RWPE2 (cell line): ENCODE results near the gene TTI1.

Experiments used
- ATAC-seq: fragments of 200-7000 bp; cut with Tn5 transposase; 3 replicates; pipeline ENCODE4 v1.9.1; 2021; ENCODE audit warnings: low read depth
- DNase-seq: peaks from one replicate; pipeline ENCODE4 v3.0.0-alpha.2; 2020; ENCODE audit warnings: low spot score
- H3K27ac ChIP-seq: fragments of 450-650 bp; 2 replicates; pipeline ENCODE4 v1.5.1; 2017; ENCODE audit warnings: mild to moderate bottlenecking; ENCODE audit not compliant: poor library complexity, severe bottlenecking
- H3K27me3 ChIP-seq: fragments of 250-450 bp; sonication (Bioruptor Pico); 2 replicates; pipeline ENCODE4 v1.5.1; 2021; ENCODE audit warnings: mild to moderate bottlenecking, moderate library complexity; ENCODE audit not compliant: insufficient read depth, poor library complexity, severe bottlenecking
- H3K36me3 ChIP-seq: fragments of 250-450 bp; sonication (Bioruptor Pico); 2 replicates; pipeline ENCODE4 v1.5.1; 2020; ENCODE audit warnings: low read depth, mild to moderate bottlenecking, moderate library complexity
- H3K4me1 ChIP-seq: fragments of 250-450 bp; sonication (Bioruptor Pico); 2 replicates; pipeline ENCODE4 v1.5.1; 2021; ENCODE audit warnings: mild to moderate bottlenecking, moderate library complexity; ENCODE audit not compliant: insufficient read depth, poor library complexity, severe bottlenecking
- H3K4me3 ChIP-seq: fragments of 250-450 bp; sonication (Bioruptor Pico); 2 replicates; pipeline ENCODE4 v1.5.1; 2021; ENCODE audit warnings: mild to moderate bottlenecking, moderate library complexity; ENCODE audit not compliant: severe bottlenecking
- H3K9me3 ChIP-seq: fragments of 250-450 bp; sonication (Bioruptor Pico); 2 replicates; pipeline ENCODE4 v1.5.1; 2021; ENCODE audit warnings: mild to moderate bottlenecking, moderate library complexity; ENCODE audit not compliant: severe bottlenecking
- CTCF ChIP-seq: fragments of 450-650 bp; IDR thresholded peaks from one replicate; pipeline ENCODE4 v1.5.1; 2017; ENCODE audit warnings: mild to moderate bottlenecking, moderate library complexity; ENCODE audit not compliant: poor library complexity, severe bottlenecking

TTI1 gene

GRCh38 chr20:38055848-38056247 is 22.6 kb upstream of the TTI1 start:
- Histone ChIP-seq H3K27ac (no peak overlapping the region), H3K36me3 (peaks cover 81% of the 10 kb centered on the region), H3K4me1 (peaks cover 25% of the 10 kb centered on the region), H3K4me3 (no peak overlapping the region), H3K27me3 (no peaks in the 10 kb centered on the region), H3K9me3 (no peaks in the 10 kb centered on the region)
- no peak for ATAC-seq
- no peak for TF ChIP-seq CTCF
- no peak for DNase-seq

- TF ChIP-seq CTCF = no peak
- peaks cover 81% of the 10 kb centered on the region for H3K36me3 ChIP-seq
- no peak for DNase-seq
- no peaks in the 10 kb centered on the region for H3K27me3 ChIP-seq
- H3K27ac ChIP-seq = no peak overlapping the region
- H3K4me3 ChIP-seq = no peak overlapping the region
- H3K9me3 ChIP-seq = no peaks in the 10 kb centered on the region
- no peak for ATAC-seq
- peaks cover 28% of the 10 kb centered on the region for H3K4me1 ChIP-seq
Measured at GRCh38 chr20:38055294-38055693, 22.0 kb upstream of the TTI1 start.

- Histone ChIP-seq H3K4me1 (peaks cover 28% of the 10 kb centered on the region), H3K27me3 (no peaks in the 10 kb centered on the region), H3K4me3 (no peak overlapping the region), H3K27ac (no peak overlapping the region), H3K9me3 (no peaks in the 10 kb centered on the region), H3K36me3 (peaks cover 79% of the 10 kb centered on the region)
- no peak for TF ChIP-seq CTCF
- DNase-seq (no peak), ATAC-seq (no peak)
Measured at GRCh38 chr20:38054647-38055046, 21.4 kb upstream of the TTI1 start.

GRCh38 chr20:38052870-38053269 is 19.6 kb upstream of the TTI1 start:
- no peak for TF ChIP-seq CTCF
- Histone ChIP-seq H3K9me3 (no peaks in the 10 kb centered on the region), H3K36me3 (peaks cover 77% of the 10 kb centered on the region), H3K27me3 (no peaks in the 10 kb centered on the region), H3K4me1 (peaks cover 32% of the 10 kb centered on the region), H3K4me3 (no peak overlapping the region), H3K27ac (no peak overlapping the region)
- DNase-seq = no peak
- ATAC-seq = no peak

- Histone ChIP-seq H3K36me3 (peaks cover 78% of the 10 kb centered on the region), H3K27me3 (no peaks in the 10 kb centered on the region), H3K4me3 (no peak overlapping the region), H3K4me1 (peaks cover 33% of the 10 kb centered on the region), H3K27ac (peak overlapping the region; percentile 81), H3K9me3 (no peaks in the 10 kb centered on the region)
- peak; percentile 24; the same call in 2 of the 3 replicates for ATAC-seq
- no peak for DNase-seq
- TF ChIP-seq CTCF = no peak
Measured at GRCh38 chr20:38050686-38051085, 17.4 kb upstream of the TTI1 start.
